Activated CD4-positive, alpha-beta T cell treated with anti-CD3 and anti-CD28 coated beads for 24 hours (primary cell): ENCODE measurements around the gene NMD3.
"Not testable (repeated sequence)": the region's sequence is repeated elsewhere in the genome, so short reads cannot be mapped to it uniquely, and the experiment has no call there.

Source experiments
- DNase-seq, 2 donors: peaks; one replicate each; pipeline ENCODE4 v3.0.0-alpha.2; 2020; ENCODE audit warnings: low read depth in 2 of 2

NMD3 gene

DNA sequence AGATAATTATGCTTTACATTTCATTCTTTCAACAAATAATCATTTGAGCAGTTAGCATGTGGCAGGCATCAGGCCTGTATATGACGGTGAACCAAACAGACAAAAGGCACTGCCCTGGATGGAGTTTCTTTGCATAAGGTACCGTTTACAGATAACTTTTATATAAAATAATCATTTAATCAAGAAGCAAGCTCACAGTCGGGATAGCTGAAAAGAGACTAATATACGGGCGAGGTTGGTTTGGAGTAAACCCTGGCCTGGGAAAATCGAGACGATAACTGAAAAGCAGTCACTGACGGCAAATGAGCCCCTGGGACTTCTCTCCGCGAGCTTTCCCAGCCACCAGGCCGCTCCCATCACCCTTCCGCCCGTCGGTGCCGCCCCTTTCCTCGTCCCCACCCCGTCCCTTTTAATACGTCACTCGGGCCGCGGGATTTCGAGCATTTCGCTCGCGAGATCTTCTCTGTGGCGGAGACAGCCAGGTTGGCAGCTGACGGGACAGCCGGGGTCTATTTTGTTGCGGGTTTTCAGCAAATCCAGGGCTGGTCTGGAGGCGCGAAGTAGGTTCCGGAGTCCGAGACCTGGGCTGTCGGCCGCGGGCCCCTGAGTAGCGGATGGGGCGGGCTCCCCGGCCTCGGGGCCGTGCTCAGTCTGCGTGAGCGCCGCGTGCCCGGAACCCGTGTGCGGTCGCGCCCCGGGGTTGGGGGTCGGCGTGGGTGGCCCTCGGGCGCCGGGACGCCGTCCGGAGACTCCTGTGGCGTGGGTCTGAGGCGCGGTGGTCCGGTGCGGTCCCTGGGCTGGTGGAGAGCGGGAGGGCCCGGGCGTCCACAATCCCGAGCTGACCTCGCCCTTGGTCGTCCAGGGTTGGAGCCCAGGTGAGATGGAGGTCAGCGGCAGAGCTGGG lies at the start of gene NMD3:
Gene NMD3 (plus strand): TSS at position 462 of the 904 bp plus-strand sequence. CDS start 703 bp downstream, outside the sequence.
- DNase-seq: peak; percentile 90

DNA sequence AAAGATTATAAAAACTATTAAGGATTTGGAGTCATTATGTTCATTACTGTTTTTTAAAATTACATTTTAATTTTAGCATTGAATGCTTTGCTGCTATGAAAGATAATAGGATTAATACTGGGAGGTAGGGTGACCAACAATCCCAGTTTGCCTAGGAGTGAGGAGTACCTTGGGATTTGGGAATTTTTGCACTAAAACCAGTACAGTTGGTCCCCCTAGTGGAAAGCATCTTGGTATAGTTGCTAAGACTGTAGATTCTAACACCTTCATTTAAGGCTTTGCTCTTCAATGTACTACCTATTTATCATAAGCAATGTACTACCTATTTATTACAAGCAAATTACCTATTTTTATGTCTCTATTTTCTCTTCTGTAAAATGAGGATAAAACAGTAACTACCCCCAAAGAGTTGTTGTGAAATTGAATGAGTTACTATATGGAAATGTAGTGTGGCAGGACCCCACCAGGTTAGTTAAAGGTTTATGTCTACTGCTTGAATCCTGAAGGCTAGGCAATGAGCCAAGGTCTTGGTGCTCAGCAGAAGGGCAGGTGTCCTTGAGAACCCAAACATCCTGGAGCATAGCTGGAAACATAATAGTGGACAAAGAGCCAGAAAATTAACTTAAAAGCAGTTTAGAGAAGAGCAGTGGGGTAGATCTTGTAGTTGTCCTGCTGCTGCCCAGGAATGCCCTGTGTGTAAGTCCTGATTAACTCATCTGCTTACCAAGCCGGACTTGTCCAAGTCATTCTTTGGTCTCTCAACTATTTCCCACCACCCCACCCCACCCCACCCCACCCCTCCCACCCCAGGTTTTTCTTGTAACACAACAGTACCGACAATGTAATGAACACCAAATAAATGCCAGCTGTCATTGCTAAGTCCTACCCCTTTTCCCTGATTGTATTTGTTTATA lies 49.2 kb upstream of the NMD3 start:
- no peak for DNase-seq

DNA sequence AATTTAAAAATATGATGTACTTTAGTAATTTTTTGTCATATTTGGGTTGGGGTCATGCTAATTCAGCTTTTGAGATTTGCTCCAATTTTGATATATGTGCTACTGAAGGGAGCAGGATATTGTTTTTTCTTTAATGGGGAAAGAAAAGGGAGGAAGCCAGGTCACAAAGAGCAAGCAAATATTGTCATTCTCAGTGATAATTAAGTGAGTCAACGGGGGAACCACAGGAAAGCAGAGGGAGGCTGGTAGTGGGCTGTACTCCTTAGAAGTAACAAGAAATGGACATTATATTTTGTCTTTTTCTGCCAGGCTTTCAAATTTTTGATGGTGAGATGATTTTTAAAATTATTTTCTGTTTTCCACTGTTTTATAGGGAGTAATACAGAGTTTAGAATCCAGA lies 45.6 kb upstream of the NMD3 start:
- DNase-seq: no peak

DNA sequence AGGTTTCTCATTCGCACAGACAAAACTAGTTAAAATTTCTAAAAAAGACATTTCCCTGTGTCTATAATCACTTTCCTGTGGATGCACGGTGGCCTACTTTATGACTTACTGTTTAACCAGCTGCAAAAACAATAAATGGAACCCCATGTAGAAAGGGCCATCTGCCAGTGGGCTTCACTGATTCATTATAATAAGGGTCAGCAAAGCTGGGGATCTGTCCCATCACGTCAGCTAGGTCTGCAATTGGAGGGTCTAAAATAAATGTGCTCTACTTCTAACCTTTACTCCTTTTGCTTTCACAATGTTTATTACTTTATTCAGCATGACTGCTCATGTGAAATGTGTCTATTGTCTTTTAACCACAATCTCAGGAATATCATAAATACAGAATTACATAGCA lies 43.1 kb upstream of the NMD3 start:
- no peak for DNase-seq

DNA sequence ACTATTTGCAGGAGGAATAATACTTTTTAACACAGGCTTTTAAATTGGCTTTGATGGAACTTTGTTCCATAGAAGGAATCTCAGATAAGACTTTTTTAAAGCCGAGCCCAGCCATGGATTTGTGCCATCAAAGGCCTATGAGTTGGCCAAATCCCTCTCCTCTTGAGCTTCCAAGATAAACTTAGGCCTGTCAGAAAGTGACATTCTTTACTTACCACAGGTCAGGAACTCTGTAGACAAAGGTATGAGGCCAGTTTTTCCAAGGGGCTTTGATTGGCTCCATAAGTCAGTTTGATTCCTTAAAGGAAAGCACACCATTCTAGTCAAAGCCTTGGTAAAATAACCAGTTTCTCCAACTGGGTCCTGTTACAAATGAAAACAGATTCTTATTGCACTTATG lies 39.7 kb upstream of the NMD3 start:
- not testable (repeated sequence) for DNase-seq

DNA sequence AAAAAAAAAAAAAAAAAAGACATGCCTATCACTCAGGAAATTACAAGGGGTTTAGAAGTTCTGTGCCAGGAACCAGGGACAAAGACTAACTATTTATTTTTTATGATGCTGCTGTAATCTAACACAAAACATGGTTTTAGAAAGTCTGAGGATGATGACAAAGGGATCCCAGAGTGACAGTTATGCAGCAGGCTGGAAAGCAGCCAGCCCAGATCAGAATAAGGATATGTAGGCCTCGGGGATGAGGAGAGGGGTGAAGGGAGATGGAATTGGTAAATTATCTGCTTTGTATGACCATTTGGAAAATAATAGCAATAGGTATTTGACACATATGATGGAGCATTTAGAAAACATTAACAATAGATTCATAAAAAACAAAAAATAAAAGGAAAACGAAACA lies 34.1 kb upstream of the NMD3 start:
- no peak for DNase-seq

DNA sequence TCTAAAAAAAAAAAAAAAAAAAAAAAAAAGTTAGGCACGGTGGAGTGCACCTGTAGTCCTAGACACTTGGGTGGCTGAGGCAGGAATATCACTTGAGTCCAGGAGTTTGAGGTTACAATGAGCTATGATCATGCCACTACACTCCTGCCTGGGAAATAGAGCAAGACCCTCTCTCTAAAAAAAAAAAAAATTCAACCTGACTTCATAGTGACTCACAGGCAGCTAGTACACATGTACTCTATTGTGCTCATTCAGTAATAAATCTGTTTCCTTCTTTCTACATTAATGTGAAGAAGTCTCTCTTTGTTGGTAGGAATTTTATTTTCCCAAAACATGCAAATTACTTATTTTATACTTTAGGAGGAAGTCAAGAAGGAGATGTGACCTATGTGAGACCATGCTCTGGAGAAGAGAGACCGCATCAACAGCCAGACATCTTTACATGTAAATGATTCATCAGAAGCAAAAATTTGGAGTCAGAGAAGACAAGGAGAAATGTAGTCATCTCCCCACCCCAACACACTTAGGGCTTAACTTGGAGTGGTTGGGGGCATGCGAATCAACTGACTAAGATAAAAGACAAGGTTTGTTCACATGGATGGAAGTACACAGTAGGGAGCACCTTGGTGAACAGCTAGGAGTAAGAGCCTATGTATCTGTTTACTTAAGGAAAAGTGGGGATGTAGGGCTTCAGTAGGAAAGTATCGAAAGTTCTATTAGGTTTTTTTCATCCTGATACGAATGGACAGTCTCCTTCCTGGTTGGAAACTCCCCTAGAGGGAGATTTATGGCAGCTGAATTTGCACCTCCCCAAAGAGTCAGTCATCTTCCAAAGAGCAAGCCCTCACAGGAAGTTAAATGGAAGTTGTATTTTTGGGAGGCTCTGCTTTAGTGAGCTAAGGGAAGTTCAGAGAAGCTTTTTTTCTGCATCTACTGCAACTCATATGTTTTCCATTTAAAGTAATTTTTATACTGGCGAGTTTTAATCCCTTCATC lies 23.0 kb upstream of the NMD3 start:
- DNase-seq: no peak

DNA sequence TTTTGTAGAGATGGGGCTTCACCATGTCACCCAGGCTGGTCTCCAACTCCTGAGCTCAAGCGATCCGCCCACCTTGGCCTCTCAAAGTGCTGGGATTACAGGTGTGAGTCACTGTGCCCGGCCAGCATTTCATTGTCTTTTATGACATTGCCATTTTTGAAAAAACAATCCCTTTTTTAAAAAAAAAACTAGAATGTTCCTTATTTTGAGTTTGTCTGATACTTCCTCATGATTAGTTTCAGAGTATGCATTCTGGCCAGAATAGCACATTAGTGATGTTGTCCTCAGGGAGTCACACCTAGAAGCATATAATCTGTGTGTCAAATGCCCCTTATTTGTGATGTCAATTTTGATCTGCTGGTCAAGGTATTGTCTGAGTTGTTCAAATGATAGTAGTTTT lies 21.2 kb upstream of the NMD3 start:
- DNase-seq: no peak

DNA sequence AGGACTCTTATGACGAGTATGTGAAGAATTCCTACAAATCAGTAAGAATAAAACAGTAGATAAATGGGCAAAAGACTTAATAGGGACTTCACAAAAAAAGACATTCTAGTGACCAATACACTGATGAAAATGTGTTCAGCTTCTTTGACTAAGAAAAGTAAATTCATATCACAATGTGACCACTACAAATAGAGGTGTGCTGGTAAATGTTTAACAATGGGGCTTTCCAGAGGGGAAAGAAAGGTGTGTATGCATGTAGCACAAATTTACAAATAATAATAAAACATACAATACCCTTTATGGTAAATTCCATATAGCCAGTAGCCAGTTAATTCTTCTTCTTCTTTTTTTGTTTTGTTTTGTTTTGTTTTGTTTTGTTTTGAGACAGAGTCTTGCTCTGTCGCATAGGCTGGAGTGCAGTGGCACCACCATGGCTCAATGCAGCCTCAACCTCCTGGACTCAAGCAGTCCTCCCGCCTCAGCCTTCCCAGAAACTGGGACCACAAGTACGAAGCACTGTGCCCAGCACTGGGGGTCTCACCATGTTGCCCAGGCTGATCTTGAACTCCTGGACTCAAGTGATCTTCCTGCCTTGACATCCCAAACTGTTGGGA lies 17.5 kb upstream of the NMD3 start:
- DNase-seq: no peak

DNA sequence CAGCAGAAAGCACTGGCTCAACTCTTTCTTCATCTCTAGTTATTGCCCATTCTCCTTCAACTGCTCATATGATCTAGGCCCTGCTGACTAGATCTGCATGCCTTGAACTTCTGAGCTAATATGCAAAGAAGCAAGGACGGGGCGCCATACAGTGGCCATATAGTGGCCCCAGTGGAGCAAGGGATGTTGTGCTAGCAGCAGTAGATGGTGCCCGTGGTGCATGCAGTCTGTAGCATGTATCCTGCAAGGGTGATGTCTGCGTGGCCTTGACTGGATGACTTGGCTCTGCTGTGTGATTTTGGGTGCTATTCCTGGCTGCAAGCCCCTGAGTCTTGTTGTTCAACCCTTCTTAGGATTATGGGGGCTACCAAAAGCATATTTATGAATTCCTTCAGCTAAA lies 12.2 kb upstream of the NMD3 start:
- DNase-seq: no peak

DNA sequence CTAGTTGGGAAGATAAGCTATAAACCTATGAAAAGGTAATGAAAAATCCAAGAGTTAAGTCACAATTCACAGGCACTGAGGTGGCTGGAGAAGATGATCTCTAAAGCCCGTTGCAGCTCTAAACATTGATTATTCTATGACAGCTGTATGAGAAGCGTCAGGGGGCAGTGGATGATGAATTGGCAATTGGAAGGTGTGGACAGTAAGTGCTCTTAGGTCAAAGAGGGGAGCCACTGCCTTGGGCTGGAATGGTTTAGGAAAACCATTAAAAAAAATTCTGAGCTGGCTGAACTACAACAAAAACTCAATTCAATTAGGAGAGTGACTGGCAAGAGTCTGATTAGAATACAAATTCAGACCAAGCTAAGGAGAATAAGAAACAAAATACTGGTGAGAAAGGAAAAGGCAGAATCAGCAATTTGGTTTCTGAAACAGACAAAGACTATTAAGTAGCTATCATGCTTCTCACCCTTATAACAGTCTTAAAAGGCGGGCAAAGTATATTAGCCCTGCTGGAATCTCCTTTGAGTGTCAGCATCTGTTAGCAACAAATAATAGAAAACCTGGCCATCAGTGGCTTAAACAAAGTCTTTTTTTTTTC lies 8.8 kb upstream of the NMD3 start:
- DNase-seq: no peak

DNA sequence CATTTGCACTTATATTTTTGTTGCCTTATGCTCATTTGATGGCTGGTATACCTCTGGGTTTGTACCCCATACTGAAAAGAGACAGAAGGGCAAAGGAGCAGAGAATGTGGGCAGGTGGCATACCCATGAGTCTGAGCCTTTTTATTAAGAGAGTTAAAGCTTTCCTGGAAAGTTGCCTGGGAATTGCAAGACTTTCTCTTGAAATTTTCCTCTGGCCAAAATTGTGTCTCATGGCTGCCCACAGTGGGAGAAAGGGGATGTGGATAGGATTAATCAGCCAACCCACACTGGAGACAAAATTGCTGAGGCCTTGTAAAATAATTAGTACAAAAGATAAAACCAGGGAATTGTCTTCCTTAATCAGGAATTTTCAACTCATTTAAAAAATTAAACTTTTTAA lies 8.2 kb upstream of the NMD3 start:
- no peak for DNase-seq

DNA sequence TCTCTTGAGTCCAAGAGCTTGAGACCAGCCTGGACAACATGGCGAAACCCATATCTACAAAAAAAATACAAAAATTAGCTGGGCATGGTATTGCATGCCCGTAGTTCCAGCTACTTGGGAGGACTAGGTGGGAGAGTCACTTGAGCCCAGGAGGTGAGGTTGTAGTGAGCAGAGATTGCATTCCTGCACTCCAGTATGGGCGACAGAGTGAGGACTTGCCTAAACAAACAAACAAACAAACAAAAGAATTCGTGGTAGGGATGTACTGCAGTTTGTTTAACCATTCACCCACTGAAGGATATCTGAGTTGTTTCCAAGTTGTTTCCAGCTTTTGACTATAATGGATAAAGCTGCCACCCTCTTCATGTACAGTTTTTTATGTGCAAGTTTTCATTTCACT lies 7.5 kb upstream of the NMD3 start:
- no peak for DNase-seq

DNA sequence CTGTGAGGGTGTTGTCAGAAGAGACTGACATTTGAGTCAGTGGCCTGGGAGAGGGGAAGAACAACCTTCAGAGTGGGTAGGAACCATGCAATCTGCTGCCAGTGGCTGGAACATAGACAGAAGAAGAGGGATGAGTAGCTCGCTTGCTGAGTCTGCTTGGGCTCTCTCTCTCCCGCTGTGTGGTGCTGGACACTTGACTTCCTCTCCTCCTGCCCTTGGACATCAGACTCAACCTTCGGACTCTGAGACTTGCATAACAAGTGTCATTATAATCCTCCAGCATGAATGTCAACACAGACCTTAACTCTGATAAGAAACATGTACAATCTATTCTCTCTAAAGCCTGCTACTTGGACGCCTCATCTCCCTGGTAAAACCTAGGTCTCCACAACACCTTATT lies 5.9 kb upstream of the NMD3 start:
- no peak for DNase-seq

DNA sequence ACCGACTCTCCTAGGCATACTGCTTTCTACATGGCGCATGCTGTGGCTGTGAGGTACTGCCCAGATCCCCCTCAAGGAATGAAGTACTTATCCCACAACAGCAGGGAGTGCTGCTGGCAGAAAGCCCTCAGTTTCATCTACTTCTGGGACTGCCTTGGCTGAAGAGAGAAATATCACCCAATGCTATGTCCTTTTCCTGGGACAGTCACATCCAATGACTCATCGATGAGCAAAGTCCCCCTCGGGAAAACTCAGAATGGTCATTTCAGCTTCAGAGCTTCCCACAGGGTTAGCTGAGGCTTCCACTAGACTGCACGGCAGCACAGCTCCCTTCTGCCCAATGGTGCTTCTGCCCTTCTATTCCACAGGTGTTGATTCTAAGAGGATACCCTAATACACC lies 3.6 kb upstream of the NMD3 start:
- no peak for DNase-seq

DNA sequence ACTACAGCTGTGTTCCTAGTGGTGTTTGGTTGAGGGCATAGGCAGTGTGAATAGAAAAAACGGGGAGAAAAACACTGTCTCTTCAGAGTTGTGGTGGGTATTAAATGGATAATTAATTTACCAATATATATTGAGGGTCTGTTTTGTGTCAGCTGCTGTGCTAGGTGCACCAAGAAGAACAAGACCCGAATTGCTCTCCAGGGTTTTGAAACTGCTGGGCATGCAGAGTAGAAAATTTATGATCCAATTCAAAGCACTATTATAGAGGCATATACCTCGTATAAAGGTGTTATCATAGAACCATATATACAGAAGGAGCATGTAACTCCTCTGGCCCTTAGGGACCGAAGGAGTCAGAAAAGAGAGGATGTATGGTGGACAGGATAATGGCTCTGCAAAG lies 1.6 kb upstream of the NMD3 start:
- DNase-seq: no peak

DNA sequence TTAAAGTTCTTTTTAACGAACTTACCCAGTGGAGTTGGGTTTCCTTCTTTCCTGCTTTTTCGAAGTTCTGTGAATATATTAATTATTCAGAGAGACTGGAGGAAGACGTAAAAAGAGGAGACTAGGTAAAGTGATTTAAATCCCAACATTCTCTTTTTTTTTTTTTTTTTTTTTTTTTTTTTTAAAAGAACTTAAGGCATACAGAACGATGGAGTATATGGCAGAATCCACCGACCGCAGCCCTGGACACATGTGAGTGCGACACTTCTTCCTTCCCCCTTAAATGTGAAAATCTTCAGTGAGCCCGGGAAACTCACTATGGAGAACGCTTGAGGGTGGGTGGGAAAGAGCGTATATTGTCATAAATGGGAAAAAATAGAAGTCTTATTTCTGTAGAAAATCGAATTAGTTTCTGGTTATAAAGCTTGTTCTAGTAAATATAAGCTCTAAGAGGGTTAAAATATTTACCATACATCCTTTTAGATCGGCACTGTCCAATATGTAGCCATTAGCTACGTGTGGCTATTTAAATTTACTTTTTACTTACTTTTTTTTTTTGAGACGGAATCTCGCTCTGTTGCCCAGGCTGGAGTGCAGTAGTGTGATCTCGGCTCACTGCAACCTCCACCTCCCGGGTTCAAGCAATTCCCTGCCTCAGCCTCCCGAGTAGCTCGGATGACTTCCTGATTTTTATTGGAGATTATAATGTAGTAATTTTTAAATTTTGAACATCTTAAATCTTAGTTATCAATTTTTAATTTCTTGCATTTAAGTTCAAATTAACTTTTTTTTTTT lies 892 bp downstream of the NMD3 start:
- DNase-seq: peak in 1 of 2 donors; percentile 1

DNA sequence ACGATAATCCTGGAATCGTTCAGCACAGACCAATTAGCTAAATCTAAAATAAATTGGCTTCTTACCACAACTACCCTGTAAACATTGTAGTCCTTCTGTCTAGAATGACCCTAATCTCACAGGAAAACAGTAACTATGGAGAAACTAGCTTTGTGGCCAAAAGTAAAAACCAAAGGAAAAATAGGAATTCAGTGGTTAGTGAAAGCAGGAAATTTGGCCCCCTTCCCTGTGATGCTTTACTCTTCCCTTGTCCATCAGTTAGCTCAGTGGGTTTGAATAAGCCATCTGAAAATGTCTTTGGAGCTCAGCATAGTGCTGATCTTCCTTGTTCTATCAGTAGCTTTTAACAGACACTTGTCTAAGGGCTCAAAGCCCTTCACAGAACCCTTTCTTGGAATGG lies 1.6 kb downstream of the NMD3 start:
- no peak for DNase-seq

DNA sequence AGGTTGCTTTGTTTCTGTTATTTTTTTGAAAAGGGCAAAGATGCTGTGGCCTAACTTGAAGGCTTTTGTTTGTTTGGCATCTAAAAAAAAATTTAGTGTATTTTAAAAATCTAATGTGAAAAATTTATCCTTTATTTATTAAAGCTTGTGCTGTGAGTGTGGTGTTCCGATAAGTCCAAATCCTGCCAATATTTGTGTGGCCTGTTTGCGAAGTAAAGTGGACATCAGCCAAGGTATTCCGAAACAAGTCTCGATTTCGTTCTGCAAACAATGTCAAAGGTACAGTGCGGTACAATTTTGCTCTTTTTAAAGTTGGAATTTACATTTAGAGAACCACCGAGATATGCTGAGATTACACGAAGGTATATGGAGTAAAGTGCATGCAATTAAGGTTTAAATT lies 3.7 kb downstream of the NMD3 start:
- no peak for DNase-seq

DNA sequence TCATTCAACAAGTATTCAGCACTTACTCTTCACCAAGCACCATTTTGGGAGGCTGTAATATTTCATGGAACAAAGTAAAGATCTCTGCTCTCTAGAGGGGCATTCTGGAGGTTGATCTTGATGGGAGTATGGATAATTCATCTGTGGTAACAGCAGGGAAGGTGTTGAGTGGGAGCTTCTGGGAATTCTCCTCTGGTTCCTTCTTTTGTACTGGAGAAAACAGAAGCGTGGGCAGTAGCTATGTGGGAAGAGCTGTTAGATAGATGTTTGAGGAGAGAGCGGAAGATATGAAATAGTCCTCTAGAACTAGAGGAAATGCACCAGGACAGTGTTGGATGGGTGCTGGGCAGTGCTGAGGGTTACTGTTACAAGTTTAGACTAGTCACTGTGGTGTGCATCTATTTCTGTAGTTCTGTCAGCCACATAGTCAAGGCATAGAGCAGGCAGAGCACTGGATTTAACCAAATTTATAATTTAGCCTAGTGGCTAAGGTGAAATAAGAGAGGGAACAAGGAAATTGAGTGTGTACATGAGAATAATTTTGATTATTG lies 9.6 kb downstream of the NMD3 start:
- DNase-seq: no peak
